Measurements from ENCODE around the gene EHD3. TPM values are rescaled to one million over a fixed set of nuclear protein-coding genes. Genes with fewer than 3 reads are reported as not detected.

Gene EHD3
- total and polyA plus RNA-seq, 11 donors, result 8.9 to 31.9 (median 24.0) TPM

- no peaks in the 10 kb centered on the region for H3K36me3 ChIP-seq
- H3K27me3 ChIP-seq, result no peaks in the 10 kb centered on the region
- H3K27ac ChIP-seq, result no peak overlapping the region
- H3K9me3 ChIP-seq, result no peaks in the 10 kb centered on the region
- ATAC-seq (no peak), DNase-seq (no peak)
- TF ChIP-seq POLR2A (IDR thresholded peaks at IDR 0.05), result no peak
- TF ChIP-seq CTCF (IDR thresholded peaks at IDR 0.05), result no peak
- intact Hi-C loops (cut with DNase I), result no loop called here
- peaks cover 0 to 21% (median 4%) of the 10 kb centered on the region in 12 donors for H3K4me1 ChIP-seq
- no peak overlapping the region for H3K4me3 ChIP-seq
- WGBS, 4 donors, result 51 to 62% (median 60%) methylated on average over 4 of the region's 4 CpGs
These were observed 52.3 kb downstream of the EHD3 start for GRCh38 chr2:31286230-31286629.

DNA sequence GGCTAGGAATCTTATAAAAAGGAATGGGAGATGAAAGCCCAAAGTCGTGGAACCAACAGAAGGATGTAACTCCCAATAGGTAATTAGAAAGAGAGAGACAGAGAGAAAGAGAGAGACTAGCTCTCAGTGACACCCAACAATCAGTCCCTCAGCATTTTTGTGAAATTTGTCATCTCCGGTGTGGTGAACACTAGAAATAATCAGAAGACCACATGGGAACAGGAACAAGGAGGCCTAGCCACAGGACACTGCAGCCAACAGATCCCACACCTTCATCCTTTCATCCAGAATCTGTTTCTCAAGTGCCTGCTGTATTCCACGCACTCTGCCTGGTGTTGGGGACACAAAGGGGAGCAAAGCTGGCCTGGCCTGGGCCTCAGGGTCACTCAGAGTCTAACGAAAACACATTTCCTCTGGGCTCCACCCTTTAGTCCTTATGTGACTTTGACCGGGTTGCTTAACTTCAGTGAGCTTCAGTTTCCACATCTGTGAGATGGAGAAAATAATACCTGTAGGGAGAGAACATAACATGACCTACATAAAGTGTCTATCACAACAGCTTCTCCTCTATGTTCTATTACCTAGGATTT, 53.1 kb downstream of the EHD3 start:
- H3K27ac ChIP-seq, result no peak overlapping the region

DNA sequence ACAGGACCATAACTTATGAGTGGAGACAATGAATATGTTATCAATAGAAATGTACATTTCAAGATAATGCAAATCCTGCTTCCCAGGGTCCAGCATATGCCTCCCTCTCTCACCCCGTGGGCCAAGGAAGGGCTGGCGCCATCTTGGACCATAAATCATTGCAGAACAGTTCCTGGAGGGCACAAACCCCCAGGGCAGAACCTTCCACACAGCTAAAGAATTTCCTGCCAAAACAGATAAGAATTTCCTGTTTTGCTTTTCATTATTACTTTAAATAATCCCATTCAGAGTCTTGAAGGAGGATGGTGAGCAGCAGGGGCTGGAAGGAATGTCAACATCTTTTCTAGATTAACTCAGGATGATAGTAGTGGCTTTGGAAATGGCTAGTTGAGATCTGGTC, 53.7 kb downstream of the EHD3 start:
- no peaks in the 10 kb centered on the region for H3K36me3 ChIP-seq
- DNase-seq, result no peak
- peaks cover 0 to 19% (median 4%) of the 10 kb centered on the region in 12 donors for H3K4me1 ChIP-seq
- 63 to 69% (median 65%) methylated on average over 2 of the region's 2 CpGs for WGBS, 4 donors
- no peaks in the 10 kb centered on the region for H3K9me3 ChIP-seq
- H3K27me3 ChIP-seq, result no peaks in the 10 kb centered on the region
- intact Hi-C loops (cut with DNase I), result no loop called here
- TF ChIP-seq POLR2A (IDR thresholded peaks at IDR 0.05) (no peak), CTCF (IDR thresholded peaks at IDR 0.05) (no peak)
- no peak overlapping the region for H3K4me3 ChIP-seq
- no peak overlapping the region for H3K27ac ChIP-seq
- no peak for ATAC-seq

More for the DNA sequence above, 53.1 kb downstream of the EHD3 start:
- WGBS, 4 donors, result 70 to 80% (median 75%) methylated on average over 5 of the region's 5 CpGs
- DNase-seq, result no peak
- intact Hi-C loops (cut with DNase I), result no loop called here
- peaks cover 0 to 21% (median 4%) of the 10 kb centered on the region in 12 donors for H3K4me1 ChIP-seq
- no peaks in the 10 kb centered on the region for H3K27me3 ChIP-seq
- no peak overlapping the region for H3K4me3 ChIP-seq
- TF ChIP-seq CTCF (IDR thresholded peaks at IDR 0.05) (no peak), POLR2A (IDR thresholded peaks at IDR 0.05) (no peak)
- ATAC-seq, result no peak
- no peaks in the 10 kb centered on the region for H3K9me3 ChIP-seq
- no peaks in the 10 kb centered on the region for H3K36me3 ChIP-seq

DNA sequence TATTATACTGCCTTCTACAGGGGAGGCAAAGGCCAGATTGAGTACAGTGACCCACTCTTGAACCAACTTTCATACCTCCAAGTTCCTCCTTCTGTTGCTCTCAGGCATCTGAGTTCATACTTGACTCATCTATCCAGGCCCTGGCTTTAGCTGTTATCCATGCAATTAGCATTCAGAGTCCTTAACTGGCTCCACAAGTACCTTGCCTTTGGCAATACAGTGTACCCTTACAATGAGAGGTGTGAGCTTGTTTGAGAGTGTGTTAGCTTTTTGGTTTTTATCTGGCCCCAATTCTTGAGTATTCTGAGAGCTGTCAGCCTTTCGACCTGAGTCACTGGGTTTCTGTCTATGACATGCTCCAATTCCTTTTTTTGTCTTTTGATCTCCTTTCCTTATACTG, 60.2 kb downstream of the EHD3 start:
- ATAC-seq (no peak), DNase-seq (no peak)
- intact Hi-C loops (cut with DNase I), result no loop called here
- WGBS, 4 donors, result 63 to 76% (median 65%) methylated on average over 1 of the region's 1 CpG
- no peak overlapping the region for H3K4me3 ChIP-seq
- no peaks in the 10 kb centered on the region for H3K9me3 ChIP-seq
- no peak for TF ChIP-seq POLR2A (IDR thresholded peaks at IDR 0.05)
- TF ChIP-seq CTCF (IDR thresholded peaks at IDR 0.05), result no peak
- no peak overlapping the region for H3K27ac ChIP-seq
- H3K27me3 ChIP-seq, result no peaks in the 10 kb centered on the region
- peaks cover 0 to 37% (median 23%) of the 10 kb centered on the region in 12 donors for H3K4me1 ChIP-seq
- H3K36me3 ChIP-seq, result no peaks in the 10 kb centered on the region
